ENCODE measurements around the gene EYS.

EYS gene

GRCh38 chr6:65671922-65672321 is 35.1 kb downstream of the EYS start:
- no peak overlapping the region for H3K27ac ChIP-seq
- H3K36me3 ChIP-seq (ENCODE audit: insufficient read depth): no peaks in the 10 kb centered on the region
- TF ChIP-seq, protein P1, sequence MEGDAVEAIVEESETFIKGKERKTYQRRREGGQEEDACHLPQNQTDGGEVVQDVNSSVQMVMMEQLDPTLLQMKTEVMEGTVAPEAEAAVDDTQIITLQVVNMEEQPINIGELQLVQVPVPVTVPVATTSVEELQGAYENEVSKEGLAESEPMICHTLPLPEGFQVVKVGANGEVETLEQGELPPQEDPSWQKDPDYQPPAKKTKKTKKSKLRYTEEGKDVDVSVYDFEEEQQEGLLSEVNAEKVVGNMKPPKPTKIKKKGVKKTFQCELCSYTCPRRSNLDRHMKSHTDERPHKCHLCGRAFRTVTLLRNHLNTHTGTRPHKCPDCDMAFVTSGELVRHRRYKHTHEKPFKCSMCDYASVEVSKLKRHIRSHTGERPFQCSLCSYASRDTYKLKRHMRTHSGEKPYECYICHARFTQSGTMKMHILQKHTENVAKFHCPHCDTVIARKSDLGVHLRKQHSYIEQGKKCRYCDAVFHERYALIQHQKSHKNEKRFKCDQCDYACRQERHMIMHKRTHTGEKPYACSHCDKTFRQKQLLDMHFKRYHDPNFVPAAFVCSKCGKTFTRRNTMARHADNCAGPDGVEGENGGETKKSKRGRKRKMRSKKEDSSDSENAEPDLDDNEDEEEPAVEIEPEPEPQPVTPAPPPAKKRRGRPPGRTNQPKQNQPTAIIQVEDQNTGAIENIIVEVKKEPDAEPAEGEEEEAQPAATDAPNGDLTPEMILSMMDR (conservative IDR thresholded peaks at IDR 0.05; ENCODE audit: low read depth, low read length): no peak
- H3K4me1 ChIP-seq (ENCODE audit: low read depth, poor library complexity, severe bottlenecking): no peaks in the 10 kb centered on the region
- H3K4me2 ChIP-seq: no peak overlapping the region
- H3K79me2 ChIP-seq (ENCODE audit: insufficient read depth, low read depth): no peaks in the 10 kb centered on the region
- no peak overlapping the region for H3K4me3 ChIP-seq (IDR thresholded peaks at IDR 0.05; ENCODE audit: insufficient read depth, low read depth, low read length)
- no peaks in the 10 kb centered on the region for H3K27me3 ChIP-seq (ENCODE audit: insufficient read depth, low read depth)
- no peak overlapping the region for H2AFZ ChIP-seq (ENCODE audit: low read depth)
- H3K9ac ChIP-seq: no peak overlapping the region
- no peaks in the 10 kb centered on the region for H4K20me1 ChIP-seq (ENCODE audit: insufficient read depth)

GRCh38 chr6:65667916-65668656 is 38.9 kb downstream of the EYS start:
- H3K4me3 ChIP-seq (IDR thresholded peaks at IDR 0.05; ENCODE audit: insufficient read depth, low read depth, low read length): no peak overlapping the region
- H3K4me1 ChIP-seq (ENCODE audit: low read depth, poor library complexity, severe bottlenecking): no peaks in the 10 kb centered on the region
- H3K27ac ChIP-seq: no peak overlapping the region
- H3K9ac ChIP-seq: no peak overlapping the region
- no peaks in the 10 kb centered on the region for H3K27me3 ChIP-seq (ENCODE audit: insufficient read depth, low read depth)
- H3K4me2 ChIP-seq: no peak overlapping the region
- no peaks in the 10 kb centered on the region for H3K36me3 ChIP-seq (ENCODE audit: insufficient read depth)
- TF ChIP-seq, protein P1 (conservative IDR thresholded peaks at IDR 0.05; ENCODE audit: low read depth, low read length): no peak
- no peak overlapping the region for H2AFZ ChIP-seq (ENCODE audit: low read depth)
- no peaks in the 10 kb centered on the region for H4K20me1 ChIP-seq (ENCODE audit: insufficient read depth)
- no peaks in the 10 kb centered on the region for H3K79me2 ChIP-seq (ENCODE audit: insufficient read depth, low read depth)

DNA sequence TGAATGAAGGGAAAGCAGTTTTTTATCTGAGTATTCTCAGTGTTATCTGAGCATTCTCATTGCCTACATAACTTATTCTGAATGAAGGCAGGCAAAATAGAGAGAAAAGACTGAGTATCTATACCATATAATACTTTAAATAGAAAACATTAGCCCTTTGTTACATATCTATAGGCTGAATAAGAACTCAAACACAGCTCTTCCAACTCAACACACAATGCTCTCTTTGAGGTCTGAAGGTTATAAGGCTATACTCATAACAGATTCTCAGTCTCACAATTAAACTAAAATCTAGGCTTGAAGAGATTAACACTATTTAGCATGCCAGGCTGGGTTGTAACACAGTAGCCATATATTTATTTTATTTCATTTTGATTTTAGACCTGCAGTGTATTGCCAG is 56.9 kb downstream of the EYS start:
- Histone ChIP-seq H3K9ac (no peak overlapping the region), H2AFZ (ENCODE audit: low read depth) (no peak overlapping the region), H4K20me1 (ENCODE audit: insufficient read depth) (no peaks in the 10 kb centered on the region), H3K4me3 (IDR thresholded peaks at IDR 0.05; ENCODE audit: insufficient read depth, low read depth, low read length) (no peak overlapping the region), H3K79me2 (ENCODE audit: insufficient read depth, low read depth) (no peaks in the 10 kb centered on the region), H3K27ac (no peak overlapping the region), H3K4me1 (ENCODE audit: low read depth, poor library complexity, severe bottlenecking) (no peaks in the 10 kb centered on the region), H3K27me3 (ENCODE audit: insufficient read depth, low read depth) (no peaks in the 10 kb centered on the region), H3K4me2 (no peak overlapping the region), H3K36me3 (ENCODE audit: insufficient read depth) (no peaks in the 10 kb centered on the region)
- TF ChIP-seq, protein P1 (conservative IDR thresholded peaks at IDR 0.05; ENCODE audit: low read depth, low read length): no peak

DNA sequence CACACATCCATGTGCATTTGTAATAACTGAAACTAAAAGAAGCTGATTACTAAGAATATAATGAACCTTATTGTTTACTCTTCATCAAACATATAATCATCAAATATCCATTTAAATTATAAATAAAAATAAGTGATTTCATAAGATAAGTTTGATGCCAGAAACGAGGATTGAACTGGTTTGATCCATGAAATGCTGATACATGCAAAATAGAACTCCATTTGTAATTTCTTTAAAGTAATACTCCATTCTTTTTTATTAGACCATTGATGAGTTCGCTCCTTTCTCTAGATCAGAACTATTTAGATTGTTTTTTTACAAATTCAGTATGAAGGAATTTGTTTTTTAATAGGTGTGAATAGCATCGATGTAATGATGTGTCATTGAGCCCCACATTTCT is 57.6 kb downstream of the EYS start:
- Histone ChIP-seq H3K4me3 (IDR thresholded peaks at IDR 0.05; ENCODE audit: insufficient read depth, low read depth, low read length) (no peak overlapping the region), H4K20me1 (ENCODE audit: insufficient read depth) (no peaks in the 10 kb centered on the region), H3K36me3 (ENCODE audit: insufficient read depth) (no peaks in the 10 kb centered on the region), H3K79me2 (ENCODE audit: insufficient read depth, low read depth) (no peaks in the 10 kb centered on the region), H3K4me2 (no peak overlapping the region), H3K27me3 (ENCODE audit: insufficient read depth, low read depth) (no peaks in the 10 kb centered on the region), H3K4me1 (ENCODE audit: low read depth, poor library complexity, severe bottlenecking) (no peaks in the 10 kb centered on the region), H2AFZ (ENCODE audit: low read depth) (no peak overlapping the region), H3K9ac (no peak overlapping the region), H3K27ac (no peak overlapping the region)
- TF ChIP-seq, protein P1 (conservative IDR thresholded peaks at IDR 0.05; ENCODE audit: low read depth, low read length): no peak
